DMS153 (cell line): ENCODE measurements around the gene RGS4.
A peak's percentile ranks its signal among the peaks of the same experiment; 100 is the strongest.

Experiments
- DNase-seq: peaks from one replicate; lab custom pipeline; 2025; lab: John Stamatoyannopoulos, UW

Gene RGS4

DNA sequence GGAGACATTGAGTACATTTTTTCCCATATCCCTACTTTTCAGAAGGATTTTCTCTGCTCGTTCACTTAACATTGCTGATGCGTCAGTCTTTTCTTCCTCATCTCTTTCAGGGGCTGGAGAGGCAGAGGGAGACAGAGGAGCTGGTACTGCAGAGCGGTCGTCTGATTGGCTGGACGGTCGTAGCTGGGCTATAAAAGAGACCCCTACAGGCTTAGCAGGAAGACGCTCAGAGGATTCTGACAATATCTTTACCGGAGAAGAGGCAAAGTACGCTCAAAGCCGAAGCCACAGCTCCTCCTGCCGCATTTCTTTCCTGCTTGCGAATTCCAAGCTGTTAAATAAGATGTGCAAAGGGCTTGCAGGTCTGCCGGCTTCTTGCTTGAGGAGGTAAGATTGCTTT lies at the start of gene RGS4:
Gene RGS4, plus strand, starts transcription at position 220 of the 400 bp plus-strand sequence. Its CDS starts 124 bp downstream, at position 344.
- DNase-seq, result peak; percentile 89

DNA sequence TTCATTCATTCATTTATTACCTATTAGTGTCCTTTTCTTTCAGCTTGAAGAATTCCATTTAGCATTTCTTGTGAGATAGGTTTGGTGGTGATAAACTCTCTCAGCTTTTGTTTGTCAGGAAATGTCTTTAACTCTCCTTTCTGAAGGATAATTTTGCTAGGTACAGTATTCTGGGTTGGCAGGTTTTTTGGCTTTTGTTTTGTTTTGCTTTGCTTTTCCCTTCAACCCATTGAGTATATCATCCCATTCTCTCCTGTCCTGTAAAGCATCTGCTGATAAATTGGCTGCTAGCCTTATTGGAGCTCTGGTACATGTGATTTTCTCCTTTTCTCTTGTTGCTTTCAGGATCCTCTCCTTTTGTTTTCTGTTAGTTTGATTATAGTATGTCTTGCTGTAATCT lies 47.0 kb upstream of the RGS4 start:
- no peak for DNase-seq

DNA sequence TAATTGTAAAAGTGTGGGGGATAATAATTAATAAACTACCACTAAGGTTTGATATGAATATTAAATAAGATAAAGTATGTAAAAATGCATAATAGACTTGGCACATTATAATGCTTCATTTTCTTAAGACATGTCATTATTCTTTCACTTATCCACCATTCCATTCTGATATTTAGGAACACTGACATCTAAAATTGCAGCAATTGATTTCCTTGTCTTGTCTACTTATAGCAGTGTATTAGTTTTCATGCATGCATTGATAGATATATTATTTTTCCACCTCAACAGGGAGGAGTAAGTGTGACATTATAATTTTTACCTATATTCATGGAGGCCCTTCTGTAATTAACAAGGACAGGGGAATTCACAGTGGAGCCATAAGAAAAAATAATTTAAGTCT lies 41.6 kb upstream of the RGS4 start:
- DNase-seq, result no peak

DNA sequence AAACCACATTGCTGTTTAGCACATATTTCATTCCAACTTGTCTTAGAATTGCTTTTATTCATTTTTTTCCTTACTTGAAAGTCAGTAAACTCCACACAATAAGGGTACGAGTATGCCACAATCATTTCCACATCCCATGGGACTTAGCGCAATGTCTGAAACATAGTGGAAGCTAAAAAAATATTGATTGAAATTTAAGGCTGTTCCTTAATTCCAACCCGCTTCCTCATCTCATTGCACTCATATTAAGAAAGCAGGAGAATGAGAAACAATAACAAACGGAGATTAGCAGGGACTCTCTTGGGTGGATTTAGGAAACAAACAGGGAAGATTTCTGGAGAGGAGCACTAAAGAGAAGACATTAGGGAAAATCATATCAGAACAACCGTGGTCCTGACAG lies 39.3 kb upstream of the RGS4 start:
- DNase-seq, result no peak

DNA sequence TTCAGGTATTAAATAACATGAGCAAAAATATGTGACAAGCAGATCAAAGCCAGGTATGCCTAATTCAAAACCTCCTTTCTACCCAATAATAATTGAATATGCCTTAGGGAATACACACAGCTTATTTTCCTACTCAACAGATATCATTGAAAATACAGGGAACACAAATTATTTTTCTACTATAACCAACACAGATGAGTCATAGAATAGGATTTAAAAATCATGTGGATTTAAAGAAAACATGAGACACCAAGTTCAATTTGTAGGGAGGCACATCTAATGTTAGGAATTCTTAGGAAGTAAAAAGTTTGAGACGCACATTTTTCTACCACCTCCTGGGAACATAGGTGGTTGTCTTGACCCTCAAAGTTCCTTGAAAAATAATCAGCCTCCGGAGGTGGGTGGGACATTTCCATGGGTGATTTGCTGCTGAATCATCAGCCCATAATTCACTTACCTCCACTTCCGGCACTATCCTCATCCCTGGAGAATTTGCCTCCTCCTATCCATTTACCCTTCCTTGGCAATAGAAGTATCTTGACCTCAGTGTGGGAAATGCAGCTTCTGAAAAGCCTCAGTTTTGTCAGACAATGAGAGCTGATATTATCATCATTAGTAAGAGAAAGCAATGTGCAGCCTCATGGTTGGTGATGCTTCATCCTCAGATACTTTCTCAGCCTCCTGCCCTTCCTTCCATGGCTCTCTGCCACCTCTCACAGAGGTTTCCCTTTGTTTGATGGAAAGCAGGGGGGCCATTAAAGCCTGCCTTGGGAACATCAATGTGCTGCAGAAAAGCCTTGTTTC lies 33.5 kb upstream of the RGS4 start:
- DNase-seq, result no peak

DNA sequence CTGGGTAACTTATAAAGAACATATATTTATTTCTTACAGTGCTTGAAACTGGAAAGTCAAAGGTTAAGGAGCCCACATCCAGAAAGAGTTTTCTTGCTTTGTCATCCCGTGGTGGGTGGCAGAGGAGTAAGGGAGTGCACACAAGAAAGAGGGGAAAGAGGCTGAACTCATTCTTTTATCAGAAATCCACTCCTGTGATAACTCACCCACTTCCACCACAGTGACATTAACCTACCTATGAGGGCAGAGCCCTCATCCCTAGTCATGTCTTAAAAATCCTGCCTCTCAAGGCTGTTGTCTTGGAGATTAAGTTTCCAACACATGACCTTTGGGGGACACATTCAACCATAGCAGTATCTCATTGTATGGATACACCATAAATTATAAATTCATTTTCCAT lies 32.5 kb upstream of the RGS4 start:
- no peak for DNase-seq

DNA sequence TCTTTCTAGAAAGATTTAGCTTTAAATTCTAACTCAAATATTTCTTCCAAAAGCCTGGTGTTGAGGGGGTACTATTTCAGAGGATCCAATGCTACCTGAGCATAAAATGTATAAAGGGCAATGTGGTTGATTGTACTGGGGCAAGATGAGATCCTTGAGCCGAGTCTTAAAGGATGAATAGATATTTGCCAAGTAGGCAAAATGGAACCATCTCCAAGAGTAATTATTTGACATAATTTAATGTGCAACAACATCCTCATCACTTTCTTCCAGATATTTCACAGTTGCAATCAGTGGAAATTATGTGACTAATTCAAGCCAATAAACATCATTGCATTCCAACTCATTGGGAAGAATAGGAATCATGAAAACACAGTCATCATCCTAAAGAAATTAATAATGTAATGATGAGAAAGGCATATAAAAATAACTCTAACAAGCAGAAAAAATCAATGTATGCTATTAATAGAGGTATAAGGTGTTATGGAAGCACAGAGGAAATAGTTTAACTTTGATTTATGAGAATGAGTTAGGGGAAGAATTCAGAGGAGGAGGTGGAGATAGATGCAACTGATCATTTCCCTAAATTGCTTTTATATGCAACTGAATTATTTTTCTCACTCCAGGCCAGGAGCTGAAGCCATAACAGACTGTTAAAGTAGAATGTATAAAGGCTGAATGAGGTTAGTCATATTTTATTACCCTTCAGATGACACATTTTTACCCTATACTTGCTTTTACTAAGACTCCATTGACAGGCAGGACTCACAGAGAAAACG lies 30.0 kb upstream of the RGS4 start:
- DNase-seq, result no peak

DNA sequence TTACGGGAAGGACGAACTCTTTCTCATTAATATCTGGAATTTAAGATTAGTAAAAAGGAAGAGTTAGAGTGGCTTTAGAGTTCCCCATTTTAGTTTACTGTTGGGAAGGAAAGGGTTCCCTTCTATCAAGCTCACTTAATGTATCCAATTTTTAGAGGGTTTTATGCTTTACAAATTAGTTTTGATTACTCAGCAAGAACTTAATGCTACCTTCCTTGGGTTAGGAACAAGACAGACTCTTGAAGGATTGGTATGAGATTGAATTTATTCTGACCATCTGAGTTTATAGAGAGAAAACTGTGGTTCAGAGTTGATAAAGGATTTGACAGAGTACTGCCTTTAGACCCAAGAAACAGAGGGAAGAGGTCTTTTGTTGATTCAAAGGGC lies 29.5 kb upstream of the RGS4 start:
- no peak for DNase-seq

DNA sequence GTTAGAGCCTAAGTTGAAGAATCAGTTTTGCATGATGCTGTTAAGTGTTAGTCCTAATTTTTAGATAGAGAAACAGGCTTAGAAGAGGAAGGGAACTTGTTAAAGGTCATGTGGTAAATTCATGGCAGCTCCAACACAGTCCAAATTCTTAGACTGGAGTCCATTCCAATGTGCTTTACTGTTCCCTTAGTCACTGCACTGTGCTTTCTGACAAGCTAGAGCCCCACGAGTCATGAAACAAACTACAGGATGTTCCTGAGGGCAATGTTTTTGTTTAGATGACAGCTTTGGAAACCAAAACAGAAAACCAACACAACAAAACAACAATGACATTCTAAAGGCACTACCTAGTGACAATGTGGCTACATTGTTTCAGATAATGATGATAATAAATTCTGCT lies 23.1 kb upstream of the RGS4 start:
- DNase-seq, result no peak

DNA sequence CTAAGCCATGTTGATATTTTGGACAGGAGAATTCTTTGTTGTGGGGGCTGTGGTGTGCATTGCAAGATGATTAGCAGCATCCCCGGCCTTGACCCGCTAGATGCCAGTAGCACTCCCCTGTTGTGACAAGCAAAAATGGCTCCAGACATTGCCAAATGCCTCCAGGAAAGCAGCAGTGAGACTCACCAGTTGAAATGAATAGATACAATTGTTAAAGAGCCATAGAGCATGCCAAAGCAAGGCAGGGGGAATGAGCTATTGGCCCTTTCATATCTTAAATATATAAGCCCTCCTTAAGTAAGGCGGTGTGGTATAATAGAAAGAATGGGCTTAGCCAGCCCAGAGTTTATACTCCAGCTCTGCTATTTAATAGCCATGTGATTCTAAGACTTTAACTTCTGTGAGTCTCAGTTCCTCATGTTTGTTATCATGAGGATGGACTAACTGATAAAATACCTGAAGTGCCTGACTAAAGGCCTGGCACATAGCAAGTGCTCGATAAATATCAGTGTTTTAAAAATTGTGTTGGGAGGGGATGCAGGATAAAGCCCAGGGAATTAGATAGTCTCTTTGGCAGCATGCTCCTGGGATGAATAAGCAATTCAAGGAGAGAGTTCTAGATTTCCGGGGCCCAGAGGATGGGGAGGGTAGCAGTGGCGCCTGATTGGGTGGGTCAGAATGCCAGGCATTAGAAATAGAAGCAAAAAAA lies 21.1 kb upstream of the RGS4 start:
- DNase-seq, result no peak

DNA sequence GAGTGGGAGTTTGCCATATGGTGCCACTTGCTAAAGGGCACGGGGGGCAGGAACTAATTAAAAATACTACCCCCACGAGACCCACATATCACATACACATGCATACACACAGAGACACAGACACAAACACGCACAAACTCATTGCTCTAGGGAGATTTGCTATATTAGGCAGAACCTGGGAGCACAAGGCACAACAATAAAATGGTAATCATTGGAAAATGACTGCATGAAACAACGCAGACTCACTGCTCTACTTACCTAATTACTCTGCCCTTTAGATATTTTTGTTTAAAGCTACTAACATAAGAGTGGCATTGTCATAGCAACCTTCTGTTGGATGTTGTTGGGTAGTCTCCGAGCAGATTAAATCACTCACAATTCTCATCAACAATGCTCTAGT lies 20.3 kb upstream of the RGS4 start:
- peak; percentile 70 for DNase-seq

DNA sequence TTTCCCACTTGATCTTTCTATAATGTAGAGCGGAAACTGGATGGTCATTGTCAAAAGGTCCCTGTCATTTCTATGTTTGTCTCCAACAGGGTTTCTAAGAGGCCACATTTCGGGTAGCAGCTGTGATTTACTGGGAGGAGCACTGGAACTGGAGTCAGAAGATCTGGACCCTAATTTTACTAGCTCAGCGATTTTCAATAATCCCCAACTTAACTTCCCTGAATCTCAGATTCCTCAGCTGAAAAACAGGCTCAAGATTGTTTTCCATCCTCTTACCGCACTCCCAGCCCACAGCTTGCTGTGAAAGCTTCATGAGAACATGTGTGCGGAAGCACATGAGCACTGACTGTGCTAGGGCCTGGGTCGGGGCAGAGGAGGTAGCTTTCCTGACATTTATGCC lies 19.9 kb upstream of the RGS4 start:
- no peak for DNase-seq

DNA sequence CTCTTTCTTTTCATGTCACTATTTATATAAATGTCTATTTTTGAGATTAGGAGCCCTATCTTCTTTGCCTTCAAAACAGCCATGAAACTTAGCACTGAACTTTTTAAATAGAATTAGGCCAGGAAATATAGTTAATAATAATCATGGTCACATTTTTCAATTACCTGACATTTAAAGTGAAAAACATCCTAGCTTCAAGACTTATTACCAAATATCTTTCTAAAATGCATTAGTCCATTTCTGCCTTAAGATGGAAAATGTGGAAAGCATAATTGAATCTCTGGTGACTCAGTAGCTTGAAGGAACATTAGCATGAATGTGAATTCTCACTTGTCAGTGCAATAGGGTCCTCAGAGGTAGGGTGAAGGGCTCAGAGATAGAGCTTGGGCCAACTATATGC lies 18.7 kb upstream of the RGS4 start:
- DNase-seq, result no peak

DNA sequence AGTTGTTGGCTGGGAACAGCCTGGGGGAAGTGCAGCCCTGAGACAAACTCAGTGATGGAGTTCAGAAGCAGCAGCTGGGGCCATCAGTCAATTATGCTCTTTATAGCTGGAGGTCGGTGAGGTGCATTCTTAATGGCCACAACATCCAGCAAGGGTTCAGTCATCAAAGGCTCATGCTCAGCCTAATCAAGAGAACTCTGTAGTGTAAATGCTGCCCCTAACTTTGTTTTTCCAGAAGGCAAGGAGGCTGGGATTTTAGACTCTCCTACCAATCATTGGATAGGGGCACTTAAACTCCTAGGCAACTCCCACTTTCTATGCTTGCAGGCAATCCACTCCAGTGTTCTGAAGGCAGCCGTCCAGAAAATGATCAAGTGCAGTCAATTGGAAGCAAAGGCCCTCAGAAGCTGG lies 15.0 kb upstream of the RGS4 start:
- peak; percentile 62 for DNase-seq

DNA sequence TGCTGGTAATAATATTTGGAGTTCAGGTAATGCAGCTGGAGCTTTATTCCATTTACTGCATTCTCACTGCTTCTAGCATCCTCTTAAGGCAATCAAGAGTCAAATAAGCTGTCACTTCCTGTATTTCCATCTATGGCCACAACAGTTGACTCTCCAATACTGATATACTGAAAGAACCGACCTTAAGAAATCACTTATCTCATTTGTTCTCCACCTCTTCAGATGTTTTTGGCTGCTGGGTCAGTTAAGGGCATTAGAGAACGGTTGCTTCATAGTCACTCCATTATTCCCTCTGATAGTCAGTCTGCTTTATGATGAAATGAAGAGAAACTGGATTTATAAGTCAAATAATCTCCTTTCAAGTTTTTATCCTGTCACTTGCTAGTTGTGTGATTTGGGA lies 14.2 kb upstream of the RGS4 start:
- DNase-seq, result peak; percentile 87

DNA sequence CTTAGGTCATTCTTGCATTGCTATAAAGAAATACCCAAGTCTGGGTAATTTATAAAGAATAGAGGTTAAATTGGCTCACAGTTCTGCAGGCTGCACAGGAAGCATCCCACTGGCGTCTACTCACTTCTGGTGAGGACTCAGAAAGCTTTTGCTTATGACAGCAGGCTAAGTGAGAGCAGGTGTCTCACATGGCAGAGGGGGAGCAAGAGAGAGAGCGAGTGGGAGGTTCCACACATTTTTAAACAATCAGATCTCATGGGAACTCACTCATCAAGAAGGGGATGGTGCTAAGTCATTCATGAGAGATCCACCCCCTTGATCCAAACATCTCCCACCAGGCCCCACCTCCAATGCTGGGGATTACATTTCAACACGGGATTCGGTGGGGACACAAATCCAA lies 13.6 kb upstream of the RGS4 start:
- peak; percentile 98 for DNase-seq

DNA sequence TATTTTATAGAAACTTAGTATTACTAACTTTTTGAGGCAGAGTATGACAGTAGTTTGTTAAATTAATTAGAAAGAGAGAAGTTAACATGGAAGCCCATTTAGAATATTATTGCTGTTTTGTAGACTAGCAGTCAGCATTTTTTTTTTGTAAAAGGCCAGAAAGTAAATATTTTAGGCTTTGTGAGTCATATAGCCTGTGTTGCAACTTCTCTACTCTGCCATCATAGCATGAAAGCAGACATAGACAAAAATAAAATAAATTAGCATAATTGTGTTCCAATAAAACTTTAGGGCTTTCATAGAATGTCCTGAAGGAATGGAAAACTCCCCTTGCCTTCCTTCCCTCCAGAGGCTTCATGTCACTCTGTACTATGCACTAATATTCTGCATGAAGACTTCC lies 12.3 kb upstream of the RGS4 start:
- DNase-seq, result no peak

DNA sequence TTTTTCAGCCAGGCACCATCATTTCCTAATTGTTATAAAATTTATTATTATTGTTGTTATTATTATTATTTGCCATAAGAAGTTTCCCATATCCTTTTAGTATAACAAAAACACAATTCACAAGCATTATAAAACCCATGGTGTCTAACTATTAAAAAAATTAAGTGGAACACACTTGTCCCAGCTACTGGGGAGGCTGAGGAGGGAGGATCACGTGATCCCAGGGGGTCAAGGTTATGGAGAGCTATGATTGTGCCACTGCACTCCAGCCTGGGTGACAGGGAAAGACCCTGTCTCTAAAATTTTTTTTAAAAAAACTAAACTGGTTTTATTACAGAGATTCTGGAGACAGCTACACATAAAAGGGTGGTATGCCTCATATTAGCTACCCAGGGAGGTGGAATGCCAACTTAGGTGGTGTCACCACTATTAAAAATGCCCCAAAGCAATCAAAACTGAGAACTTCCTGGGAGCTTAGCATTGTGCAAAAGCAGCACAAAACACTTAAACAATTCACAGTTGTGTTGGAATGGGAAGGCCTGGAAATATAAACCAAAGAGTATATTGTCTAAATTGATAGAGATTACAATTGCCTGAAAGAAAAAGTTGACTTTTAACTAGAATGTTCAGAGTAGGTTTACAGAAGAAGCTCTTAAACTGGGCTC lies 8.7 kb upstream of the RGS4 start:
- DNase-seq, result no peak

DNA sequence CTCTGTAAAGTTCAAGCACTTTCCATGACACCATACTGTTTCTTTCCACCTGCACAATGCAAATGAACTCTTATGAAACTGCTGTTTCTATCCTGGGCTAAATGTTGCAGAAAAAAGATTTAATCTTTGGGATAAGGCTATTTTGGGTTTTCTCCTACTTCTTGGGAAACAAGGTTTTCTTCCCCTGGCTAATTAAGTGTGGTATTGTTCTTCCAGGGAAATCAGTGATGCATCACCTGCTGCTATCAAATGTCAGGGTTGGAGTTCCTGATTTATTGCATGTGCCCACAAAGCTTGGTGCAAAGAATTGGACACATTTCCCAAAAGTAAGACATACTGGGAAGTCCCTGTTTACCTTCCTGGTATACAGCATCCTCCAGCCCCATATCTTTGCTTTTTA lies 6.0 kb upstream of the RGS4 start:
- DNase-seq, result no peak

DNA sequence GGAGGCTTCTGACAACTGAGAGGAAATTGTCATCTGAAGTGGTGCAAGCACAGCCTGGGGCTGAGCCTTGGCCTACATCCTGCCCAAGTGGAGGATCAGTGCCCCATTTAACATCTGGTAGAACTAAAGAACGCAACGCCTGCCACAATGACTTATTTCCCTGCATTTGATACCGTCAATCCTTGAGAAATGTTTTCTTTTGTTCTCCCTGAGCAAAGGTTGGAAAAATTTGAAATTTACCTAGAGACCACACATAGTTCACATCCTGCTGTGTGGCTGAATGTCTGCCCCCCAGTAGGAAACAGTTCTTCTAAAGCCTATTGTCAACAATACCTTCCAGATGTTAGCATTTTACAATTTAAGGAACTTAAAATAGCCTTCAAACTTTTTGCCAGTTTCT lies 5.6 kb upstream of the RGS4 start:
- DNase-seq, result peak; percentile 55

DNA sequence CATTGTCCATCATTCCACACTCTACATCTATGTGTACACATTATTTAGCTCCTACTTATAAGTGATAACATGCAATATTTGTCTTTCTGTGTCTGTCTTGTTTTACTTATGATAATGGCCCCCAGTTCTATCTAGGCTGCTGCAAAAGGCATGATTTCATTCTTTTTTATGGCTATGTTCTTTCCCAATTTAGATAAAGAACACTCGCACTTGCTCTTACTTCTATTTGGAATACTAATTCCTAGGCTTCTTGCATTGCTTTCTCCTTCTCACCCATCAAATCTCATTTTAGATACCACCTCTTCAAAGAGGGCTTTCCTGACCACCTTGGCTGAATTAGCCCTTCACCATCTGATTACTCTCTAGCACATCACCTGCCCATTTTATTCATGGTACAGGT lies 3.0 kb upstream of the RGS4 start:
- DNase-seq, result no peak

DNA sequence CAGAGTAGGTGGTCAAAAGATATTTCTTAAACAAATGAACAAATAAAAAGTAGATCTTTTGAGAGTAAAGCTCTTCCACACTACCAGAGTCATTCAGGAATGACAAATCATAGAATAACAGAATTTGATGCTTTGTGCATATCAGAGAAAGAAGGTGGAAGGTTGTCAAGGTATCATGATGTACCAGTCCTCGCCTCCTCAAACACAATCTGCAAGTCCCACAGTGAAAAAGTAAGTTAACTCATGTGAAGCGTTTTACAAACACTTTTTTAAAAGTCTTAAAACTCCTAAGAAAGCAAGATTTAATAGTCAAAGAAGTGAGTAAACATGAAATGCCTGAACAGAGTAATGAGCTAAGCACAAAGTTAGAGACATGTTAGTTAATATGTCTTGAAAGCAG lies 2.5 kb upstream of the RGS4 start:
- no peak for DNase-seq
